ENCODE data around the gene MAEA. TPM values are rescaled to one million over a fixed set of nuclear protein-coding genes. Genes with fewer than 3 reads are reported as not detected.

MAEA gene
- polyA plus RNA-seq, 2 of the 4 experiments (the other 2 are of a cell fraction), result 46.1 to 58.4 TPM

GRCh38 chr4:1377606-1378261 is 88.0 kb downstream of the MAEA start:
- Histone ChIP-seq H3K4me2 (no peak overlapping the region), H3K9me3 (no peaks in the 10 kb centered on the region), H3K27ac (no peak overlapping the region), H3K4me3 (no peak overlapping the region), H3K4me1 (no peaks in the 10 kb centered on the region)
- FAIRE-seq (no peak), ATAC-seq (no peak), DNase-seq (ENCODE audit: low read depth in 1 of 2, low spot score in 1 of 2) (no peak)
- TF ChIP-seq CBX8 (IDR thresholded peaks at IDR 0.05) (no peak), RAD21 (conservative IDR thresholded peaks at IDR 0.05 in 1 of 2, IDR thresholded peaks at IDR 0.05 in 1 of 2) (no peak), CBX2 (IDR thresholded peaks at IDR 0.05; ENCODE audit: borderline replicate concordance, low read depth) (no peak), MAX (IDR thresholded peaks at IDR 0.05) (no peak), ELK1 (IDR thresholded peaks at IDR 0.05; ENCODE audit: low read depth, low read length) (no peak), JUN (IDR thresholded peaks at IDR 0.05) (no peak), BCL3 (IDR thresholded peaks at IDR 0.05) (no peak), MYC (IDR thresholded peaks at IDR 0.05; ENCODE audit: borderline replicate concordance, low read length) (no peak), NPAS2 (CRISPR knock-in tag; IDR thresholded peaks at IDR 0.05; ENCODE audit: borderline replicate concordance) (no peak)
- ChIA-PET CTCF (interaction anchor here (1.6 kb wide), 1 partner anchor 12 kb away, joined by 4 read pairs; no protein-coding TSS in a partner anchor), POLR2A (no interaction called here)
- WGBS (ENCODE audit: missing lambda C conversion rate), result 94% methylated on average over 14 of the region's 19 CpGs

GRCh38 chr4:1378559-1379231 is 89.0 kb downstream of the MAEA start:
- POLR2A ChIA-PET, result no interaction called here

More at GRCh38 chr4:1378559-1379231, 89.0 kb downstream of the MAEA start:
- CTCF ChIA-PET, result interaction anchor here (1.6 kb wide), 1 partner anchor 11 kb away, joined by 4 read pairs; no protein-coding TSS in a partner anchor
- Histone ChIP-seq H3K9me3 (no peaks in the 10 kb centered on the region), H3K4me2 (no peak overlapping the region), H3K4me1 (no peaks in the 10 kb centered on the region), H3K27ac (no peak overlapping the region), H3K4me3 (no peak overlapping the region)
- DNase-seq (ENCODE audit: low read depth in 1 of 2, low spot score in 1 of 2) (no peak), FAIRE-seq (no peak), ATAC-seq (no peak)
- TF ChIP-seq EP300 (IDR thresholded peaks at IDR 0.05) (no peak), POLR2A (IDR thresholded peaks at IDR 0.05; ENCODE audit: low read length) (no peak), RARB (CRISPR knock-in tag; IDR thresholded peaks at IDR 0.05) (no peak), MYC (IDR thresholded peaks at IDR 0.05; ENCODE audit: borderline replicate concordance, low read length) (no peak), ZFP36 (IDR thresholded peaks at IDR 0.05; ENCODE audit: borderline replicate concordance, partially characterized antibody) (no peak), JUNB (IDR thresholded peaks at IDR 0.05) (no peak), FOXS1 (CRISPR knock-in tag; IDR thresholded peaks at IDR 0.05) (no peak), HOXA7 (CRISPR knock-in tag; IDR thresholded peaks at IDR 0.05) (no peak), REST (IDR thresholded peaks at IDR 0.05) (no peak), PHF8 (IDR thresholded peaks at IDR 0.05; ENCODE audit: borderline replicate concordance, low read depth) (no peak), MAX (IDR thresholded peaks at IDR 0.05) (no peak), E2F6 (IDR thresholded peaks at IDR 0.05; ENCODE audit: borderline replicate concordance, low read depth) (no peak), HOXB5 (CRISPR knock-in tag; IDR thresholded peaks at IDR 0.05) (no peak)
- 90% methylated on average over 17 of the region's 30 CpGs for WGBS (ENCODE audit: missing lambda C conversion rate)

All from A549 (cell line).